HepG2 (cell line): ENCODE results near the gene ZMAT2. TPM values are rescaled to one million over a fixed set of nuclear protein-coding genes. Genes with fewer than 3 reads are reported as not detected.

Experiments
- CAMTA2 ChIP-seq: sonication (generic); formaldehyde crosslinking; IDR thresholded peaks from 2 replicates; pipeline ENCODE4 v1.4.0; 2020; ENCODE audit warnings: mild to moderate bottlenecking, missing genetic modification reagents, borderline replicate concordance
- DNMT1 ChIP-seq: sonication (generic); formaldehyde crosslinking; IDR thresholded peaks from 2 replicates; pipeline ENCODE4 v1.5.1; 2020; ENCODE audit warnings: mild to moderate bottlenecking, missing genetic modification reagents
- ETV6 ChIP-seq: sonication (generic); formaldehyde crosslinking; conservative IDR thresholded peaks from 2 replicates; pipeline ENCODE4 v1.4.0; 2020; ENCODE audit warnings: missing genetic modification reagents
- HDAC2 ChIP-seq: sonication (generic); formaldehyde crosslinking; IDR thresholded peaks from 2 replicates; pipeline ENCODE4 v1.4.0; 2020; ENCODE audit warnings: missing genetic modification reagents
- JUND ChIP-seq: sonication (generic); formaldehyde crosslinking; IDR thresholded peaks from 2 replicates; pipeline ENCODE4 v1.8.0; 2022; ENCODE audit warnings: mild to moderate bottlenecking, missing genetic modification reagents
- KDM5B ChIP-seq: sonication (generic); formaldehyde crosslinking; IDR thresholded peaks from 2 replicates; pipeline ENCODE4 v1.4.0; 2020; ENCODE audit warnings: missing genetic modification reagents, mild to moderate bottlenecking, borderline replicate concordance
- KLF15 ChIP-seq: sonication (generic); formaldehyde crosslinking; IDR thresholded peaks from 2 replicates; pipeline ENCODE4 v1.8.1; 2023; ENCODE audit warnings: borderline replicate concordance, mild to moderate bottlenecking, inconsistent platforms, missing genetic modification reagents, mixed read lengths
- MATR3 ChIP-seq: sonication (generic); formaldehyde crosslinking; IDR thresholded peaks from 2 replicates; pipeline ENCODE4 v1.4.0; 2020; ENCODE audit warnings: missing genetic modification reagents
- MEIS1 ChIP-seq: sonication (generic); formaldehyde crosslinking; IDR thresholded peaks from 2 replicates; pipeline ENCODE4 v1.9.0; 2021; ENCODE audit warnings: mild to moderate bottlenecking, missing genetic modification reagents, moderate library complexity, borderline replicate concordance
- MXI1 ChIP-seq: IDR thresholded peaks from 3 replicates; pipeline ENCODE4 v1.6.1; 2012; ENCODE audit warnings: low read depth, low read length, inconsistent platforms, borderline replicate concordance
- NFIC ChIP-seq: IDR thresholded peaks from 2 replicates; pipeline ENCODE4 v1.6.1; 2012; ENCODE audit warnings: mild to moderate bottlenecking, low read length, inconsistent platforms
- NFRKB ChIP-seq: fragments of 450-650 bp; IDR thresholded peaks from 2 replicates; pipeline ENCODE4 v1.6.1; 2017
- NR3C1 ChIP-seq: sonication (generic); formaldehyde crosslinking; IDR thresholded peaks from 2 replicates; pipeline ENCODE4 v1.4.0; 2020; ENCODE audit warnings: missing genetic modification reagents
- ONECUT2 ChIP-seq: sonication (generic); formaldehyde crosslinking; IDR thresholded peaks from 2 replicates; pipeline ENCODE4 v1.4.0; 2020; ENCODE audit warnings: missing genetic modification reagents
- RBM39 ChIP-seq: fragments of 200-400 bp; formaldehyde crosslinking; IDR thresholded peaks from one replicate; pipeline ENCODE4 v1.6.1; 2018; ENCODE audit warnings: antibody characterized with exemption, mild to moderate bottlenecking, low read depth, low read length; ENCODE audit not compliant: poor library complexity, severe bottlenecking
- RXRA ChIP-seq: sonication (generic); formaldehyde crosslinking; IDR thresholded peaks from 2 replicates; pipeline ENCODE4 v1.5.1; 2020; ENCODE audit warnings: missing genetic modification reagents
- SALL1 ChIP-seq: sonication (generic); formaldehyde crosslinking; IDR thresholded peaks from 2 replicates; pipeline ENCODE4 v1.8.0; 2022; ENCODE audit warnings: mild to moderate bottlenecking, missing genetic modification reagents
- SMAD9 ChIP-seq: sonication (generic); formaldehyde crosslinking; IDR thresholded peaks from 2 replicates; pipeline ENCODE4 v1.5.1; 2020; ENCODE audit warnings: mild to moderate bottlenecking, missing genetic modification reagents
- TARDBP ChIP-seq: sonication (generic); formaldehyde crosslinking; IDR thresholded peaks from 2 replicates; pipeline ENCODE4 v1.8.0; 2022; ENCODE audit warnings: mild to moderate bottlenecking, missing genetic modification reagents
- XBP1 ChIP-seq: sonication (generic); formaldehyde crosslinking; IDR thresholded peaks from 2 replicates; pipeline ENCODE4 v1.5.0; 2020; ENCODE audit warnings: missing genetic modification reagents
- ZNF143 ChIP-seq: sonication (generic); formaldehyde crosslinking; IDR thresholded peaks from 2 replicates; pipeline ENCODE4 v1.4.0; 2020; ENCODE audit warnings: missing genetic modification reagents
- ZNF33A ChIP-seq: sonication (generic); formaldehyde crosslinking; IDR thresholded peaks from 2 replicates; pipeline ENCODE4 v1.5.1; 2020; ENCODE audit warnings: missing genetic modification reagents, mild to moderate bottlenecking, moderate library complexity, borderline replicate concordance
- ZNF616 ChIP-seq: sonication (generic); formaldehyde crosslinking; IDR thresholded peaks from 2 replicates; pipeline ENCODE4 v1.5.0; 2020; ENCODE audit warnings: low read depth, mild to moderate bottlenecking, missing genetic modification reagents
- ZSCAN30 ChIP-seq: sonication (generic); formaldehyde crosslinking; IDR thresholded peaks from 2 replicates; pipeline ENCODE4 v1.5.0; 2020; ENCODE audit warnings: mild to moderate bottlenecking, missing genetic modification reagents
- polyA plus RNA-seq, 8 experiments: library from polyadenylated mRNA; depleted of rRNA in 3 of 8; stranded (reverse) in 7 of 8; unstranded in 1 of 8; fragments of >200 nt; fragmentation: Illumina TruSeq in 4 of 8; extraction: Trizol in 4 of 8; gene quantifications; 2 replicates each; pipeline versions ENCODE4 v1.2.1 to v1.2.3, GENCODE V29; 2011 to 2016; ENCODE audit warnings: low read depth in 4 of 8, missing spikeins in 1 of 8, mixed read lengths in 1 of 8; ENCODE audit not compliant: insufficient read depth in 1 of 8
- total RNA-seq, 5 experiments: library from RNA; depleted of rRNA; stranded (reverse); fragments of >200 nt; fragmentation: Illumina TruSeq; extraction: Trizol; gene quantifications; 2 replicates each; pipeline ENCODE4 v1.2.3, GENCODE V29; 2016; ENCODE audit warnings: low read depth in 1 of 5
- TF ChIP-seq, protein P1 (sequence below): sonication (generic); formaldehyde crosslinking; IDR thresholded peaks from 2 replicates; pipeline ENCODE4 v1.4.0; 2020; ENCODE audit warnings: mild to moderate bottlenecking, missing genetic modification reagents
- TF ChIP-seq, protein P2 (sequence below): sonication (generic); formaldehyde crosslinking; IDR thresholded peaks from 2 replicates; pipeline ENCODE4 v1.4.0; 2020; ENCODE audit warnings: missing genetic modification reagents, borderline replicate concordance
- TF ChIP-seq, protein P3 (sequence below): sonication (generic); formaldehyde crosslinking; IDR thresholded peaks from 2 replicates; pipeline ENCODE4 v1.5.0; 2020; ENCODE audit warnings: mild to moderate bottlenecking, low read depth, missing genetic modification reagents, borderline replicate concordance
- TF ChIP-seq, protein P4 (sequence below): IDR thresholded peaks from 2 replicates; pipeline ENCODE4 v1.6.1; 2016; ENCODE audit warnings: mild to moderate bottlenecking, missing biosample characterization, missing genetic modification reagents

Gene ZMAT2
- total and polyA plus RNA-seq, 2 of the 13 experiments (the other 11 are each of a cell fraction or from before 2014, with no cell fraction given), result 35.4 to 92.8 TPM

DNA sequence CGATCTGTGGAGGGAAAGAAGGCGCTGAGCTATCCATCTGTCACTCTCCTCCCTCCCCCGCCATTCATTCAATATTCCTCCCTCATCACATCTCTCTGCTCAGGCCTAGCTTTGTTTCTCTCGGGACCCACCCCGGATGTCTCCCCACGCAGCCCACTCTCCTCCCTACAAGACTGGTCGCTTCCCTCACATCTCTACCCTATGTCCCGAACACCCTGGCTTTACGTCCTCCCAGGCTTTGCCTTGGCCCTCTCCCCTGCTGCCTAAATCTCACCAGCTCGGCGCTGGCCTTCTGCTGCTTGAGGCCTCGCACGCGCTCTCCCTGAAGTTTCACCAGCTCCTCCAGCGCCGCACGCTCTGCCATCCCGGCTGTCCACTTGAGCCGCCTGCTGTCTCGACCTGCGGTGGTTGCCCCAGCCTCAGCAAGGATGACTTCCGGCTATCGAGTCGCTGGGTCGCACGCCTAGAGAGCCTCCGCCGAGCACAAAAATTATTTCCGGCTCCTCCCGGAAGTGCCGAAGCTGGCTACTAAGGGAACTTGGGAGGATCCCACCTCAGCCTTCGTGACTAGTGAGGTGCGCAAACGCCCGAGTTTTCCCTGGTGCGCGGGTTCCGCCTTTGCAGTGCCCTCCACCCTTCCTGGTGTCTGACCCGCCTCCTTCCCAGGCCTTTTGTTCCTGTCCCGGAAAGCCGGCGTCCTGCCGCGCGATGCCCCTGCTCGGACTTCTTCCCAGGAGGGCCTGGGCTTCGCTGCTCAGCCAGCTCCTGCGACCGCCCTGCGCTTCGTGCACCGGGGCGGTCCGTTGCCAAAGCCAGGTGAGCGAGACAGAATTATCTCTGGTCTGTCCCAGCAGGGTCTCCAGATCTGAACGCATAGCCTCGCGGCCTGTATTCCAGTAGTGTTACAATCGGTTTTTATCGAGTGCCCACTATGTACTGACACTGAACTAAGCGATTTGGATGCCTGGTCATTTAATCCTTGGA lies 9.0 kb upstream of the ZMAT2 start, which contains the start of the genes HARS1 and HARS2 (continued):
- TF ChIP-seq, protein P1, sequence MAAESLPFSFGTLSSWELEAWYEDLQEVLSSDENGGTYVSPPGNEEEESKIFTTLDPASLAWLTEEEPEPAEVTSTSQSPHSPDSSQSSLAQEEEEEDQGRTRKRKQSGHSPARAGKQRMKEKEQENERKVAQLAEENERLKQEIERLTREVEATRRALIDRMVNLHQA (CRISPR knock-in tag), result no peak
- TF ChIP-seq ONECUT2 (CRISPR knock-in tag) (peak; percentile 37; the same call in 1 of the 2 replicates), MXI1 (peak; percentile 91; the same call in 1 of the 3 replicates), RBM39 (peak; percentile 72), JUND (0 out of 2 replicates have a peak, but pooled peaks have one; percentile 17), MATR3 (CRISPR knock-in tag) (no peak), ETV6 (CRISPR knock-in tag) (0 out of 2 replicates have a peak, but pooled peaks have one; percentile 15), ZSCAN30 (CRISPR knock-in tag) (no peak), RXRA (CRISPR knock-in tag) (peak; percentile 68), ZNF33A (CRISPR knock-in tag) (peak; percentile 96; the same call in 1 of the 2 replicates), NFRKB (no peak), HDAC2 (CRISPR knock-in tag) (peak; percentile 72), CAMTA2 (CRISPR knock-in tag) (0 out of 2 replicates have a peak, but pooled peaks have one; percentile 71), KDM5B (CRISPR knock-in tag) (peak; percentile 95), DNMT1 (CRISPR knock-in tag) (no peak; the same call in 1 of the 2 replicates), MEIS1 (CRISPR knock-in tag) (no peak), SMAD9 (no peak), NR3C1 (CRISPR knock-in tag) (no peak), XBP1 (no peak; the same call in 1 of the 2 replicates), ZNF616 (CRISPR knock-in tag) (0 out of 2 replicates have a peak, but pooled peaks have one; percentile 42), KLF15 (0 out of 2 replicates have a peak, but pooled peaks have one; percentile 28), SALL1 (CRISPR knock-in tag) (peak; percentile 90), NFIC (0 out of 2 replicates have a peak, but pooled peaks have one; percentile 16), ZNF143 (CRISPR knock-in tag) (peak; percentile 81), TARDBP (CRISPR knock-in tag) (peak; percentile 87)
- TF ChIP-seq, protein P2, sequence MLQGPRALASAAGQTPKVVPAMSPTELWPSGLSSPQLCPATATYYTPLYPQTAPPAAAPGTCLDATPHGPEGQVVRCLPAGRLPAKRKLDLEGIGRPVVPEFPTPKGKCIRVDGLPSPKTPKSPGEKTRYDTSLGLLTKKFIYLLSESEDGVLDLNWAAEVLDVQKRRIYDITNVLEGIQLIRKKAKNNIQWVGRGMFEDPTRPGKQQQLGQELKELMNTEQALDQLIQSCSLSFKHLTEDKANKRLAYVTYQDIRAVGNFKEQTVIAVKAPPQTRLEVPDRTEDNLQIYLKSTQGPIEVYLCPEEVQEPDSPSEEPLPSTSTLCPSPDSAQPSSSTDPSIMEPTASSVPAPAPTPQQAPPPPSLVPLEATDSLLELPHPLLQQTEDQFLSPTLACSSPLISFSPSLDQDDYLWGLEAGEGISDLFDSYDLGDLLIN (CRISPR knock-in tag), result no peak; the same call in 1 of the 2 replicates
- TF ChIP-seq, protein P3, sequence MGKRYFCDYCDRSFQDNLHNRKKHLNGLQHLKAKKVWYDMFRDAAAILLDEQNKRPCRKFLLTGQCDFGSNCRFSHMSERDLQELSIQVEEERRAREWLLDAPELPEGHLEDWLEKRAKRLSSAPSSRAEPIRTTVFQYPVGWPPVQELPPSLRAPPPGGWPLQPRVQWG (CRISPR knock-in tag), result no peak
- TF ChIP-seq, protein P4, sequence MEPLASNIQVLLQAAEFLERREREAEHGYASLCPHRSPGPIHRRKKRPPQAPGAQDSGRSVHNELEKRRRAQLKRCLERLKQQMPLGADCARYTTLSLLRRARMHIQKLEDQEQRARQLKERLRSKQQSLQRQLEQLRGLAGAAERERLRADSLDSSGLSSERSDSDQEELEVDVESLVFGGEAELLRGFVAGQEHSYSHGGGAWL (CRISPR knock-in tag), result peak; percentile 87
